NB4 (cell line): Measurements from ENCODE around the gene RASAL2.

ENCODE experiments used
- MYC ChIP-seq: IDR thresholded peaks from 2 replicates; pipeline ENCODE4 v1.6.1; 2011; ENCODE audit warnings: low read depth, low read length
- TF ChIP-seq, protein P1 (sequence below): IDR thresholded peaks from one replicate; pipeline ENCODE4 v1.5.1; 2012; ENCODE audit warnings: low read depth, low read length

DNA sequence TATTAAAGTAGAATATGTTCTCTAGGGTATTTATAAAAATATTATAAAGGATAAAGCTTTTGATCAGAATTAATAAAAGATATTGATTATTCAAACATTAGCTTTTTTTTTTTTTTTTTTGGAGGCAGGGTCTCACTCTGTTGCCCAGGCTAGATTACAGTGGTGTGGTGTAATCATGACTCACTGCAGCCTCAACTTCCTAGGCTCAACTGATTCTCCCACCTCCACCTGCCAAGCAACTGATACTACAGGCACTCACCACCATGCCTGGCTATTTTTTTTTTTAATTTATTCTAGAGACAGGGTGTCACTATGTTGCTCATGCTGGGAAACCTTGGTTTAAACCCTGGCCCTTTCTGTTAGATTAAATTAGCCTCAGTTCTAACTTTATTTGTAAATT lies 214.5 kb downstream of the RASAL2 start:
- TF ChIP-seq, protein P1, sequence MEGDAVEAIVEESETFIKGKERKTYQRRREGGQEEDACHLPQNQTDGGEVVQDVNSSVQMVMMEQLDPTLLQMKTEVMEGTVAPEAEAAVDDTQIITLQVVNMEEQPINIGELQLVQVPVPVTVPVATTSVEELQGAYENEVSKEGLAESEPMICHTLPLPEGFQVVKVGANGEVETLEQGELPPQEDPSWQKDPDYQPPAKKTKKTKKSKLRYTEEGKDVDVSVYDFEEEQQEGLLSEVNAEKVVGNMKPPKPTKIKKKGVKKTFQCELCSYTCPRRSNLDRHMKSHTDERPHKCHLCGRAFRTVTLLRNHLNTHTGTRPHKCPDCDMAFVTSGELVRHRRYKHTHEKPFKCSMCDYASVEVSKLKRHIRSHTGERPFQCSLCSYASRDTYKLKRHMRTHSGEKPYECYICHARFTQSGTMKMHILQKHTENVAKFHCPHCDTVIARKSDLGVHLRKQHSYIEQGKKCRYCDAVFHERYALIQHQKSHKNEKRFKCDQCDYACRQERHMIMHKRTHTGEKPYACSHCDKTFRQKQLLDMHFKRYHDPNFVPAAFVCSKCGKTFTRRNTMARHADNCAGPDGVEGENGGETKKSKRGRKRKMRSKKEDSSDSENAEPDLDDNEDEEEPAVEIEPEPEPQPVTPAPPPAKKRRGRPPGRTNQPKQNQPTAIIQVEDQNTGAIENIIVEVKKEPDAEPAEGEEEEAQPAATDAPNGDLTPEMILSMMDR: no peak
- no peak for TF ChIP-seq MYC
